ENCODE measurements around the gene CALML6.

The CALML6 gene

GRCh38 chr1:1908506-1908791 is 6.6 kb upstream of the CALML6 start:
- peak overlapping the region; percentile 86 for H3K27ac ChIP-seq
- no peak for TF ChIP-seq CTCF (conservative IDR thresholded peaks at IDR 0.05)
- no peak; the same call in 1 of the 2 replicates for TF ChIP-seq ZFX (IDR thresholded peaks at IDR 0.05)

GRCh38 chr1:1910033-1910465 is 5.0 kb upstream of the CALML6 start:
- H3K27ac ChIP-seq, result peak overlapping the region; percentile 86

GRCh38 chr1:1910651-1911331 is 4.3 kb upstream of the CALML6 start:
- TF ChIP-seq CTCF (conservative IDR thresholded peaks at IDR 0.05) (no peak), ZFX (IDR thresholded peaks at IDR 0.05) (no peak)
- H3K27ac ChIP-seq, result no peak overlapping the region; the same call in 1 of the 2 replicates

More at GRCh38 chr1:1910033-1910465, 5.0 kb upstream of the CALML6 start:
- no peak for TF ChIP-seq CTCF (conservative IDR thresholded peaks at IDR 0.05)
- TF ChIP-seq ZFX (IDR thresholded peaks at IDR 0.05), result no peak

- TF ChIP-seq CTCF (conservative IDR thresholded peaks at IDR 0.05) (no peak), ZFX (IDR thresholded peaks at IDR 0.05) (no peak)
- H3K27ac ChIP-seq, result no peak overlapping the region
Measured at GRCh38 chr1:1911350-1912041, 3.6 kb upstream of the CALML6 start.

- H3K27ac ChIP-seq, result no peak overlapping the region
- TF ChIP-seq CTCF (conservative IDR thresholded peaks at IDR 0.05) (no peak), ZFX (IDR thresholded peaks at IDR 0.05) (no peak)
Measured at GRCh38 chr1:1914101-1914970, 724 bp upstream of the CALML6 start.

- H3K27ac ChIP-seq, result peak overlapping the region; percentile 9; the same call in 1 of the 2 replicates
- no peak for TF ChIP-seq CTCF (conservative IDR thresholded peaks at IDR 0.05)
- no peak for TF ChIP-seq ZFX (IDR thresholded peaks at IDR 0.05)
Measured at GRCh38 chr1:1915911-1916840, 1.1 kb downstream of the CALML6 start.
